HG03575 (cell line): ENCODE measurements around the gene CTF1.
"Not testable (repeated sequence)": the region's sequence is repeated elsewhere in the genome, so short reads cannot be mapped to it uniquely, and the experiment has no call there.

Source experiments
- ATAC-seq: cut with Tn5 transposase; IDR thresholded peaks from one replicate; pipeline ENCODE4 v1.9.1; 2021; ENCODE audit not compliant: unreplicated experiment, insufficient number of reproducible peaks, low FRiP score; ENCODE audit errors: extremely low read depth

The CTF1 gene

DNA sequence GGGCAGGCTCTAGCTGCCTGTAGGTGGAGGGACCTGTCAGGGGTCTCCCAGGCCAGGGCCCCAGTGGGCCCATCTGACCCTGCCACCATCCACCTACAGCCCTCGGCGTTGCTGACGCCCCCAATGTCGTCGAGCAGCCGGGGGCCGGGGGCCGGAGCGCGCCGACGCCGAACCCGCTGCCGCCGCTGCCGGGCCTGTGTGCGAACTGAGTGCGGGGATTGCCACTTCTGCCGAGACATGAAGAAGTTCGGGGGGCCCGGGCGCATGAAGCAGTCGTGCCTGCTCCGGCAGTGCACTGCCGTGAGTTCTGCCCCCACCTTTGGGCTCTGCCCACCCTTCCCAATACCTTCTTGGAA lies 29.2 kb downstream of the CTF1 start:
- no peak for ATAC-seq

DNA sequence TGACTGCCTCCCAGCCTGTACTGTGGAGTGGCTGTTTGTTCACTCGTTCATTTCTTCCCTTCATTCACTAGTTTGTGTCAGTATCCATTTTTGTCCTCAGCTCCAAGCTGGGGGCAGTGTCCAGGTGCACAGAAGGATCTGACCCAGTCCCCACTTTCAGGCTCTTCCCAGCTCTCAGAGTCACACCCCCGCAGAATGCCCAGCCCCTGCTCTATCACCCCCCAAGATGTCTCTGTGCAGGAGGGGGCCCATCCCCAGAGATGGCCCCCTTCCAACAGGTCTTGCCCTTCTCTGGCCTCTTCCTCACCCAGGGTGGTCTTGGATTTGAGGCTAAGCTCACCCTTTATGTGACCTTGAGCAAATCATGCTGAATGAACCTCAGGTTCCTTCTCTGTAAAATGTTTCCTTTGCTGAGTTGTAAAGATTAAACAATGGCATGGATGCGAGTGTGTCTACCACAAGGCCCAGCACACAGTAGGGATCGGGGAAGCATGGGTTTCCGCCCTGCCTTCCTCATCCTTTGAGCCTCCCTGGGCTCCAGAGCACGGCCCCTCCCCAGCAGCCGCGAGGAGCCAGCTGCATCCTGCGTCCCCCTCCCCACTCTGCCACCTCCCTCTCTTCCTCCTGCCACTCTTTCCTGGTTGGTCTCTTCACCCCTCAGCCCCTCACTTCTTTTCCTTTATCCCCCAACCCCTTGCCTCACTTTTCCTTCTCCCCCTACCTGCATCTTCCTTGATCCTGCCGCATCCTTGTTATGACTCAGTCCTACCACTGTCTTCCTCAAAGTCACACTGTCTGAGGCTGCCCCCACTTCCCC lies 29.8 kb downstream of the CTF1 start:
- no peak for ATAC-seq

DNA sequence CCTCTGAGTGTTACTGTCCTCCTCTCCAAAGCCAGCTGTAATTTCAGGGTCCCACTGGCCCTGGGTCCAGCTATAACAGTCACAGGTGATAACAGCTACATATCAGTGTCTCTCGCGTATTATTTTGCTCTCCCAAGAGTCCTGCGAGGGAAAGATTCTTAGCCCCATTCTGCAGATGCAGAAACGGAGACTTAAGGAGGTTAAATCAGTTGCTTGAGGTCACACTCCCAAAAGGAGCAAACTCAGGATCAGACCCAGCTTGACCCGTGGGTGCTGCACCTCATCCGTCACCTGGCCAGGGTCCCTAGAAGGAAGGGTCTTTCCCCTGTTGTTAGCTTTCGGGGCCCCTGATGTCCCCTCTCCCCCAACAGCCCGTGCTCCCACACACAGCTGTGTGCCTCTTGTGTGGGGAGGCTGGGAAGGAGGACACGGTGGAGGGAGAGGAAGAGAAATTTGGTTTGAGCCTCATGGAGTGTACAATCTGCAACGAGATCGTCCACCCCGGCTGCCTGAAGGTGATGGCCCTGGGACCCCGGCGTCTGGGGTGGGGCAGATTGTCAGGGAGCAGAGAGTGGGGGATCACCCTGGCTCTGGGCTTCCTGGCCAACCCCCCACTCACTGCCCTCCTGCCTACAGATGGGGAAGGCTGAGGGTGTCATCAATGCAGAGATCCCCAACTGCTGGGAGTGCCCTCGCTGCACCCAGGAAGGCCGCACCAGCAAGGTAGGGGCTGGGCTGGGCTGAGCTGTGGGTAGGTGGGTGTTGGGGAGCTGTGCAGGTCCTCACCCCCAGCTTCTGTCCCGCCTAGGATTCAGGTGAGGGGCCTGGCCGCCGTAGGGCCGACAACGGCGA lies 30.7 kb downstream of the CTF1 start:
- ATAC-seq: no peak

DNA sequence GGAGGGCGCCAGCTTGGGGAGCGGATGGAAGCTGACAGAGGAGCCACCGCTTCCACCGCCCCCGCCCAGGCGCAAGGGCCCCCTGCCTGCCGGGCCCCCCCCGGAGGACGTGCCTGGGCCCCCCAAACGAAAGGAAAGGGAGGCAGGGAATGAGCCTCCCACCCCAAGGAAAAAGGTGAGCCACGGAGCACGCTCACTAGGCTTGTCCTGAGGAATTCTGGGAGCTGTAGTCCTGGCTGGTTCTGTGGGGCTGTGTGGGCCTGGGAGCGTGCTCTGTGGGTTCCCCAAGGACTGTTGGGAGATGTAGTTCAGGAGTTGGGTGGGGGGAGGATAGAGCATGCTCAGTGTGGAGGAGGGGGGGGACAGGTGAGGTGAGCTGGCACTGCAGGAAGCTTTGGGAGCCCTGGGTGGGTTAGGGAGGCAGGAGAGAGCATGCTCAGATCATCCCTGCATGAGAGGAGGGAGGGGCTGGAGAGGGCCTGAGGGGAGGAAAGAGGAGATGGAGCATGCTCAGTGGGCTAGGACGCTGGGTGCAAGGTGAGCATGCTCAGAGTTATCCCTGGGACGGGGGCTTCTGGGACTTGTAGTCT lies 31.5 kb downstream of the CTF1 start:
- no peak for ATAC-seq

DNA sequence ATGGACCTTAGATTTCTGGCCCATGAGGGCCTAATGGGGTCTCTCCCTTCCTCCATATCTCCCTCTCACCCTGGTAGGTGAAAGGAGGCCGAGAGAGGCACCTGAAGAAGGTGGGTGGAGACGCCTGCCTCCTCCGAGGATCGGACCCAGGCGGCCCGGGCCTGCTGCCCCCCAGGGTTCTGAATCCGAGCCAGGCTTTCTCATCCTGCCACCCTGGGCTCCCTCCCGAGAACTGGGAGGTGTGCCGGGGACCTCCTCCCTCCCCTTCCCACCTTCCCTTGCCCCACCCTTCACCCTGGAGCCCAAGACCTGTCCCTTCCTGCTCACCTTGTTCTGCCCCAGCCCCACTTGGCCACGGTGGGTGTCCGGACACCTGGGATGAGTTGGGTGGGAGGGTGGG lies 32.0 kb downstream of the CTF1 start:
- no peak for ATAC-seq

DNA sequence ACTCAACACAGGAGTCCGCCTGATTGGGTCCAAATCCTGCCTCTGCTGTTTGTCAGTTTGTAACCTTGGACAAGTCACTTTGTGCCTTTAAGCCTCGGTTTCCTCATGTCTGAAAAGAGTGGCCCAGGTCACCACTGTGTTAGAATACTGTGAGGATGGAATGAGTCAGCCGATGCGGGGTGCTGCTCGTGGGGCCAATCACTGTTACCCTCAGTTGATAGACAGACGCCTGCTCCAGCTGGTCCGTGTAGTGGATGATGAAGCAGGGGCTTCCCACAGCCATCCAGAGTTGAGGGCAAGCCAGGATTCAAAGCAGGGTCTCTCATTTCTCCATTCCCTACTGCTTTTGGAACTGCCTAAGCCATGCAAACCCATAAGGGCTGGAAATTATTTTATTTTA lies 32.8 kb downstream of the CTF1 start:
- ATAC-seq: no peak

DNA sequence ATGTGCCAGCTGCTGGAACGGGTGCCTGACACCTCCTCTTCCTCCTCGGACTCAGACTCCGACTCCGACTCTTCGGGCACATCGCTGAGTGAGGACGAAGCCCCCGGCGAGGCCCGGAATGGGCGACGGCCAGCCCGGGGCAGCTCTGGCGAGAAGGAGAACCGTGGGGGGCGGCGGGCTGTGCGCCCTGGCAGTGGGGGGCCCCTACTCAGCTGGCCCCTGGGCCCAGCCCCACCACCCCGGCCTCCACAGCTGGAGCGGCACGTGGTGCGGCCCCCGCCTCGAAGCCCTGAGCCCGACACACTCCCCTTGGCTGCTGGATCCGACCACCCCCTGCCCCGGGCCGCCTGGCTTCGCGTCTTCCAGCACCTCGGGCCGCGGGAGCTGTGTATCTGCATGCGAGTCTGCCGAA lies 33.8 kb downstream of the CTF1 start:
- ATAC-seq: no peak

DNA sequence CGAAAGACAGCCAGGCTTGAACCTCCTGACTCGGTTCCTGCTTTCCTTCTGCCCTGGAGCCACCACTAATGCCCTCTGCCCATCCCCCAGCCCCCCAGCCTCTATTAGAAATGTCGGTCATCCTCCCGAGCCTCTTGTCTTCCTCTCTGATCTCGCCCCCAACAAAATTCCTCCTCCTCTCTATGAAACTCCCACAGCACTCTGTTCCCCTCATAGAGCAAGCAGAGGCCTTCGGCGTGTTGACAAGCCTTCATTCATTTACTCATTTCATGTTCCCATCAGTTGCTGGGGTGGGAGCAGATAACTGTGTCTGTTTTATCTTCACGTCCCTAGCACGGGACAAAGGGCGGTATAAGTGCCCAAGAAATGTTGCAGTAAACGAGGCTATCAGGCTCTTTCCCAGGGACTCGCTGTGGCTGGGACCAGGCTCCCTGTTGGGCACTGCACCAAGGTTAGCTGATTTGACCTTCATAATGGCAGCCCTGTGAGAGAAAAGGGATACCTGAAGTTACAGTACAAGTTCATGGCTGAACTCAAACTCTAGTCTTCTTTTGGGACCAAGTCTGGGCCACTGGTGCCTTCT lies 34.7 kb downstream of the CTF1 start:
- no peak for ATAC-seq

DNA sequence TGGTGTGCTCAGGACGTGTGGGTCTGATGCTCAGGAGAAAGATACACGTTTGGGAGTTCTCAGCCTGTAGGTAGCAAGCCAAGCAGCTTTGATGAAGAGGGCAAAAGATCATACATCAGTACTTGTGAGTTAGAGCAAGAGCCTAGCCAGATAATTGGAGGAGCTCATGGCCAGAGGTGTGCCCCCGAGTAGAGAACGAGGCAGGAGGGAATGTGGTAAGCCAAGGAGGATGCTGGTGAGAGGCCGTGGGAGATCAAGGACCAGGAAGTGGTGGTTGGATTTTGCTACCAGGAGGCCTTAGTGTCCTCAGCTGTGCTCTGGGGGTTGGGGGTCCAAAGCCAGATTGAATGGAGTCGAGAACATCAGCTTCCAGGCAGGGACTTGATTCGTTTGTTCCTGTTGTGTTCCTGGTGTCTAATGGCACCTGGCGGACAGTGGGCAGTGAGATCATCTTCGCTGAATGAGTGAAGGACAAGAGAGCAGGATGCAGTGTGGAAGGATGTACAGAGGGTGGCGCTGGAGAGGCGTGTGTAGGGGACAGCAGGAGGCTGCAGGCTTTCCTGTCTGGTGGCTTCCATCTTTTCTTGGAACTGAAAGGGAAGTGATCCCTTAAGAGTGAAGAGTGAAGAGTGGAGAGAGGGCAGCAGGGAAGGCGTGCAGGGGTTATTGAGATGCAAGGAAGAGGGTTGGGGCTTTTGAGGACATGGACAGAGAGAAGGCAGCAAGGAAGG lies 38.6 kb downstream of the CTF1 start:
- ATAC-seq: no peak

DNA sequence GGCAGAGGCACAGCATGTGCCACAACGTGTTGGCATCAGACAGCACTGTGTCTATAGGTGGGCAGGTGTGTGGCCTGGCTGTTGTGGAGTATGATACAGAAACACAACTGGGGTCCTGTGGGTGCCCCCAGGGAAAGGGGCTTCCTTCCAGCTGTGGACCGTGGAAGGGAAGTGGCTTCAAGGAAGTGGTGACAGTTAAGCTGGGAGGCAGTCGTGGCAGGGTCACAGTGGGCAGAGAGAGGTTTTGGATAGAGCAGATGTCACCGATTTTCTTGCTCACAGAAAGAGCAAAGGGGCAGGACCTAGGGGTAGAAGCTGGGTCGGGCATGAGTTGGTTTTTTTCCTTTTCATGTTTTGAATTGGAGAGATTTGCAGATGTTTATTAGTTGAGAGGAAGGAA lies 41.3 kb downstream of the CTF1 start:
- ATAC-seq: no peak

DNA sequence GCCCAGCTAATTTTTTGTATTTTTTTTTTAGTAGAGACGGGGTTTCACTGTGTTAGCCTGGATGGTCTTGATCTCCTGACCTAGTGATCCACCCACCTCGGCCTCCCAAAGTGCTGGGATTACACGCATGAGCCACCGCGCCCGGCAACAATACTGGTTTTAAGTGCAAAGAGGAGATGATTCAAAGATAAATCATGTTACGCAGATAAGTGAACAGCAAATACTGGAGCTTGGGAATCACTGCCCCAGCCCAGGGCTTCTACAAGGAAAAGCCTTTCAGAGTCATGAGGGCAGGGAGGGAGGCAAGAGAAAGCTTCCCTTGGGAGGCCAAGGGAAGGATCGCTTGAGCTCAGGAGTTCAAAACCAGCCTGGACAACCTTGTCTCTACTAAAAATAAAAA lies 43.2 kb downstream of the CTF1 start:
- not testable (repeated sequence) for ATAC-seq

DNA sequence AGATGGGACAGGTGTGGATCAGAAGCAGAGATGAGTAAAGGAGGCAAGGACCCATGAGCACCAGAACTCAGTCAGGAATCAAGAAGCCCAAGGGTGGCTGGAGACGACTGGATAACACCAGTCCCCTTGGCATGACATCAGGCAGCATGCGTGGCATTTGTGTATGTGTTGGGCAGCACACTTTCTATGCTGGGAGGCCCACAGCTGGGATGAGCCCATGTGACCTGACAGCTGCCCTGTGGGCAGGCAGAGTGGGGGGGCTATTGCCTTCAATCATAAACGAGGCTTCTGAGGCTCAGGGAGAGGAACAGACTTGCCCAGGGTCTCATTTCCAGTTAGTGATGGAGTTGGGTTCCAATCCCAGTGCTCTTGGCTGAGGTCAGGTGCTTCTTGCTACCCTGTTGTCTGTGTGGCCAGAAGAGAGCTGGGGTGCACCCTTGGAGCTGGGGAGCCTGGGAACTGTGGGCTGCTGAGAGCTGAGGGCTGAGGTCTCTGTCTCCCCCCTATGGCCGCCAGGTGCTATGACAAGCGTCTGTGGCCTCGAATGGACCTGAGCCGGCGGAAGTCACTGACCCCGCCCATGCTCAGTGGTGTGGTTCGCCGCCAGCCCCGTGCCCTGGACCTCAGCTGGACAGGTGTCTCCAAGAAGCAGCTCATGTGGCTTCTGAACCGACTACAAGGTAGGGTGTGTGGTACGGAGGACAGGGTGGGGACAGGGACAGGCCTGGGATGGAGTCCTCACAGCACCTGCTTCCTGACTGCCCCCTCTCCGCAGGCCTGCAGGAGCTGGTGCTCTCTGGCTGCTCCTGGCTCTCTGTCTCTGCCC lies 45.4 kb downstream of the CTF1 start:
- ATAC-seq: no peak

DNA sequence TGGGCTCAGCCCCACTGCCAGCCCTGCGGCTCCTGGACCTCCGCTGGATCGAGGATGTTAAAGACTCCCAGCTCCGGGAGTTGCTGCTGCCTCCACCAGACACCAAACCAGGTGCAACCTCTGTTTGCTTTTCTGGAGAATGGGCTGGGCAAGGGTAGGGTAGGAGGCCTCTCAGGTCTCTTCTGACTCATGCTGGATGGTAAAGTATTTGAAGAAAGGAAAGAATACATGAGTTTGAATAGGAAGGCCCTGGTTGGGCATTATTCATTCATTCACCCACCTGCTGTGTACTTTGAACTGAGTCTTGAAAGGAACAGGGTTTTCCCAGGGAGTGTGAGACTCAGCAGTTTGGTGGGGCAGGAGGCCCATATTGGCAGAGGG lies 46.0 kb downstream of the CTF1 start:
- ATAC-seq: no peak

DNA sequence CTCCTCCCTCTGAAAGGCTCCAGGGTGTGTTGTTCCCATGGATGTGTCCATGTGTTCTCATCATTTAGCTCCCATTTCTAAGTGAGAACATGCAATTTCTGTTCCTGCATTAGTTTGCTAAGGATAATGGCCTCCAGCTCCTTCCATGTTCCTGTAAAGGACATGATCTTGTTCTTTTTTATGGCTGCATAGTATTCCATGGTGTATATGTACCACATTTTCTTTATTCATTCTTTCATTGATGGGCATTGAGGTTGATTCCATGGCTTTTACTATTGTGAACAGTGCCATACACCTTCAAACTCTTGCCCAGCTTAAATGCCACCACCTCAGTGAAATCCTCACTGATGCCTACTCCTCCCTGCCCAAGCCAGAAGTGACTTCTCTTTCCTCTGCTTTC lies 47.9 kb downstream of the CTF1 start:
- no peak for ATAC-seq

DNA sequence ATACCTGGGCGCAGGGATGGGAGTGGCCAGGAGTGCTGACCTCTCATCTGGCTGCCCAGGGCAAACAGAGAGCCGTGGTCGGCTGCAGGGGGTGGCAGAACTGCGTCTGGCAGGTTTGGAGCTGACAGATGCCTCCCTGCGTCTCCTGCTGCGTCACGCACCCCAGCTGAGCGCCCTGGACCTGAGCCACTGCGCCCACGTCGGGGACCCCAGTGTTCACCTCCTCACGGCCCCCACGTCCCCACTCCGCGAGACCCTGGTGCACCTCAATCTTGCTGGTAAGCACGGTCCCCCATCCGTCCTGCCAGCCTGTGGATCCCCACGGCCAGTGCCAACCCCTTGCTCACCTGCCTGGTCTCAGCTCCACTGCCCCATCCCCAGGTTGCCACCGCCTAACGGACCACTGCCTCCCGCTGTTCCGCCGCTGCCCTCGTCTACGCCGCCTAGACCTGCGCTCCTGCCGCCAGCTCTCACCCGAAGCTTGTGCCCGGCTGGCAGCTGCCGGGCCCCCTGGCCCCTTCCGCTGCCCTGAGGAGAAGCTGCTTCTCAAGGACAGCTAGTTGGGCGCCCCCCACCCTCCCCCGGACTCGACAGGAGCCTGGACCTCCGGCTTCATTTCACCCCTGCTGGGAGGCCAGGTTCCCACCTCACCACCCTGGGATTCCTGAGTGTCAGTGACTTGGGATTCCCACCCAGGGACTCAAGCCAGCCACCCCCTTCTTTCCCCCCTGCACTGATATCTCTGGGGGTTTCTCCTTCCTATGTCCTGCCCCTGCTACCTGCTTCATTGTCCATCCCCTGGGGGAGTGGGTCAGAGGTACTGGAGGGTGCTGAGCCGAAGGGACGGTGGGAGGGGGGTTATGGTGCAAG lies 50.5 kb downstream of the CTF1 start:
- ATAC-seq: no peak

DNA sequence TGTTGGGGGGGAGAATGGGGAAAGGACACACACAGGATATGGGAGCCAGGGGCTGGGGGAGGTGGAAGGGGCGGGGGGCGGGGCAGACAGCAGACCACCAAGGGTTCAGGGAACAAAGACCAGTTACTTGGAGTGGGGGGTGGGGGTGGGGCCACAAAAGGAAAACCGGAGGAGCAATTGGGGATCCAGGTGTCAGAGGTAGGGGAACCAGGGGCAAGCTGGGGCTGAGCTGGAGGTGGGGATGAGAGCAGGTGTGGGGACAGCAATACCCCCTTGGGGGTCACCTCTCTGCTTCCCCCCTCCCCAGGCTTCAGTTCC lies 51.1 kb downstream of the CTF1 start:
- no peak for ATAC-seq

DNA sequence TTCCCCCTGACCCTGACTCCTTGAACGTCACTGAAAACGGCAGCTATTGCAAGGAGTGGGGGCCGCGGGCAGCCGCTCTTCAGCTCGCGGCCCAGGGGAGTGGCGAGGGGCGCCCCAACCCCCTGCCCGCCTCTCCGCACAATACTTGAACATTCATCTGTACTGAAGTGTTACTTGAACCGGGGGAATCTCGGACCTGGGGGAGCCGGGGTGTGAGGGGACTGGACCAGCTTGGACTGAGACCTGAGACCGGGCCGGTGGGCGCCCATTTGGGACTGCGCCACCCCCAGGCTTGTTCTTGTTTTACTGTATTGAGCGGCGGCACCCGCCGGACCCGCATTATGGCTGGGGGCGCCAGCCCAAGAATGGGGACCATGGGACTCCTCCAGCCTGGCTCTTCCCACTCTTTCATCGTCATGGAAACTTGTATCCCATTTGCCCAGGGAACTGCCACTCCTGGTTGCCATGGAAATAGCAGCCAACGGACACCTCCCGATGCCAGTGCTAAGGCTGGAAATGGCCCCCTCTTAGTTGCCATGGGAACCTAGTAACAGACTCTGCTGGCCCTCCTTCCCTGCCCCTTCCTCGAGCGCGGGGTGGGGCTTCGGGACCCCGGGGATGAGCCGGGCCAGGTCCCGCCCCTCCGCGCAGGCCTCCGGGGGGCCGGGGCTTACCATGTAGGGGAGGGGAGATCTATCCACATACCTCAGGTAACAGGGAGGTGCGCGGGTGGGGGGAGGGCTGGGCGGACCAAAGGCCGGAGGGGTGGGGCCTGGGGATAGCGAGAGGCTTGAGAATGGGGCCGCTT lies 51.6 kb downstream of the CTF1 start:
- ATAC-seq: no peak
